Heart right ventricle (tissue), 16 donors: Measurements from ENCODE around the gene CKS2. TPM values are rescaled to one million over a fixed set of nuclear protein-coding genes. Genes with fewer than 3 reads are reported as not detected.

Source experiments
- ATAC-seq, 8 donors: fragments of 200-7000 bp; cut with Tn5 transposase; one replicate each; pipeline ENCODE4 v1.9.1; 2020; ENCODE audit warnings: mild to moderate bottlenecking in 8 of 8, moderate library complexity in 8 of 8, moderate number of reproducible peaks in 1 of 8
- DNase-seq, 2 donors: peaks; one replicate each; pipeline ENCODE4 v3.0.0-alpha.2; 2020
- H3K27ac ChIP-seq, 10 donors: fragments of 200-600 bp; sonication (generic) in 2 of 10; one replicate each; pipeline versions ENCODE4 v1.5.0 to v1.8.0; 2020 to 2022; ENCODE audit warnings: mild to moderate bottlenecking in 3 of 10
- H3K27me3 ChIP-seq, 7 donors: fragments of 200-600 bp; one replicate each; pipeline ENCODE4 v1.8.0; 2021 to 2022; ENCODE audit warnings: mild to moderate bottlenecking in 2 of 7
- H3K36me3 ChIP-seq, 9 donors: fragments of 200-600 bp; sonication (generic) in 1 of 9; one replicate each; pipeline versions ENCODE4 v1.5.0 to v1.8.0; 2020 to 2022; ENCODE audit warnings: mild to moderate bottlenecking in 2 of 9
- H3K4me1 ChIP-seq, 9 donors: fragments of 200-600 bp; sonication (generic) in 1 of 9; one replicate each; pipeline versions ENCODE4 v1.5.0 to v1.8.0; 2020 to 2022; ENCODE audit warnings: mild to moderate bottlenecking in 4 of 9
- H3K4me3 ChIP-seq, 10 donors: fragments of 200-600 bp; sonication (generic) in 2 of 10; one replicate each; pipeline versions ENCODE4 v1.5.0 to v1.8.0; 2020 to 2022; ENCODE audit warnings: mild to moderate bottlenecking in 7 of 10, moderate library complexity in 2 of 10
- H3K9me3 ChIP-seq, 11 donors: fragments of 200-600 bp in 10 of 11; sonication (generic) in 2 of 11; one replicate each; pipeline versions ENCODE4 v1.5.0 to v1.8.0; 2013 to 2022; ENCODE audit warnings: mild to moderate bottlenecking in 2 of 11, control low read depth in 1 of 11, moderate library complexity in 1 of 11
- CTCF ChIP-seq, 9 donors: fragments of 200-600 bp; sonication (generic) in 2 of 9; IDR thresholded peaks; one replicate each; pipeline versions ENCODE4 v1.5.0 to v1.8.0; 2021 to 2022; ENCODE audit warnings: antibody characterized with exemption in 9 of 9, mild to moderate bottlenecking in 5 of 9, moderate library complexity in 1 of 9
- WGBS, 2 donors: extraction: QIAGEN DNeasy Blood & Tissue Kit; methylation state at CpG; one replicate each; pipeline ENCODE4 v1.1.7; 2013; ENCODE audit warnings: inconsistent platforms in 1 of 2; 5-methylcytosine and 5-hydroxymethylcytosine counted together
- intact Hi-C, 10 donors: fragments of 100-400 bp; cut with DNase I; formaldehyde crosslinking; loops; one replicate each; pipeline versions ENCODE4 v1.11.1 to v1.14.2; 2022
- polyA plus RNA-seq, 2 donors: library from polyadenylated mRNA; stranded (reverse); fragments of 200-250 nt; gene quantifications; one replicate each; pipeline ENCODE4 v1.2.3, GENCODE V29; 2013
- total RNA-seq, 10 donors: library from RNA; stranded (reverse); fragmentation: NEBNext Ultra II Directional in 3 of 10; extraction: Animal tissue kit (Norgen Biotek cat#: 25700) in 3 of 10; gene quantifications; one replicate each; pipeline versions ENCODE4 v1.2.1 to v1.2.4, GENCODE V29; 2021 to 2023
- donor health status: Arrhythmogenic right ventricular cardiomyopathy.
- donor health status: ischemic (EF 13 %, LVEDD 7.1; RV severe dilation, severe dysfunction).
- donor health status: healthy with polysubstance abuse.
- donor health status: DM: no; HTN: yes; CAD: no.
- donor health status: DM: no; HTN: no; CAD: no.
- donor health status: ischemic (EF 25% LVEDD 6.9; RV normal size, moderate dysfunction).
- donor health status: ischemic (EF 25% LVEDD 5.7; RV mildly dilated, moderate dysfunction).
- donor health status: healthy.
- donor health status: DM: yes; HTN: yes; CAD: no.
- donor health status: Ischemic cardiomyopathy.
- donor health status: ischemic (EF 35%, LVEDD 5.7; RV mildly dilated, moderate dysfunction).
- donor health status: nonischemic (EF 11% LVEDD 7.7; RV severe dilation, severe dysfunction).
- donor health status: DM: yes; HTN: yes; CAD: no.
- donor health status: PGD.
- donor health status: ischemic (EF 29% LVEDD 5.4; RV normal size, mild dysfunction).
- donor health status: nonischemic (EF 23%, LVEDD 6.1; RV moderate dilation, normal function).

Gene CKS2
- total and polyA plus RNA-seq, 12 donors: 1.5 to 24.3 (median 7.5) TPM

DNA sequence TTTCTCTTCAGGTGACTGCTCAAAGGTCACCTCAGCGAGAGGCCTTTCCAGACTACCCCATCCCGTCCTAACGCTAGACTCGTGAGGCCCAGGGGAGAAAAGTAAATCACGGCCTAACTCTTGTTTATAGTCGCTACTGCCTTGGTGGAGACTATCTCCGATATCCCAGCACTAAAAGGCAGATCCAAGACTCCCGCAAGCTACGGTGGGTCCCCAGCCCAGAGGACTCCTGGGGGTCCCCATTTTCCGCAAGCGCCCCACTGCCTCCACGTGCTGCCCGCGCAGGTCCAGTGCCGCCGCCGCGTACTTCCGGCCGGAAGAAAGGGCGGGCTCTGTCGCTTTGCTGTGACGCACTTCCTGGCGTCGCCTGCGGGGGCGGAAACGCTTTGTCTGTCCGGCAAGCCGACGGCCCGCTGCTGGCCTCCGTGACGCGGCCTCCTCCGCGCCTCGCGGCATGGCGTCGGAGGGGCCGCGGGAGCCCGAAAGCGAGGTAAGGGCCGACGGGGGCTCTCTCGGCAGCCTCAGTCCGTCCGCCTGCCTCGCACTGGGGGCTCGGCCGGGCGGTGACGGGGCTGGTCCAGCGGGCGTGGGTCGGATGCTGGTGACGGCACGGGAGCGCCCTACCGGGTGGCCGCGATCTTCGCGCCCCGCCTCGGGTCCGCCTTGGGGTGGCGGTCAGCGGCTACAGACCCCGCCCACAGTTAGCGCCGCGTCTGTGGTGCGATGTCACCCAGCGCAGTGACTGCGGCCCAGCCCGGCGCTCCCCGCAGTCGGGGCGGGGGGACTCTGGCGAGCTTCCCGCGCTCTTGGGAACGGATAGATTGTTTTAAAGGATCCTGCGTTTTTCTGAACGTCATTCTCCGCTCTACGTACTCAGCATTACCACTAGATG is 7.4 kb downstream of the CKS2 start, which contains the start of gene SECISBP2:
SECISBP2 (plus strand) TSS at position 378 of the 892 bp plus-strand sequence; CDS start at position 455, 77 bp downstream.
- H3K4me3 ChIP-seq: peak within 1 kb of the TSS; percentile 56 to 81 (median 67)
- ATAC-seq: peak; percentile 98 to 99 (median 99)
- intact Hi-C loops: loop anchor here in 5 of 10 donors (1.0 to 5.0 kb wide), 3 partner anchors 229 to 231 kb away; no protein-coding TSS in a partner anchor
- H3K27ac ChIP-seq: peak within 1 kb of the TSS; percentile 98 to 100 (median 99)
- H3K36me3 ChIP-seq: peaks cover 0 to 41% (median 0%) of the 10 kb centered on the region in 9 donors
- H3K27me3 ChIP-seq: no peaks in the 10 kb centered on the region
- 0% methylated on average over 86 to 91 of the region's 91 CpGs for WGBS, 2 donors
- peaks cover 5 to 62% (median 39%) of the 10 kb centered on the region in 9 donors for H3K4me1 ChIP-seq
- no peaks in the 10 kb centered on the region for H3K9me3 ChIP-seq
- TF ChIP-seq CTCF (IDR thresholded peaks at IDR 0.05): peak in 7 of 9 donors; percentile 78 to 93 (median 82)
- peak; percentile 96 to 97 for DNase-seq

- no peaks in the 10 kb centered on the region for H3K9me3 ChIP-seq
- H3K36me3 ChIP-seq: peaks cover 0 to 47% (median 0%) of the 10 kb centered on the region in 9 donors
- H3K4me3 ChIP-seq: peak overlapping the region; percentile 23 to 81 (median 67)
- DNase-seq: no peak
- peak overlapping the region; percentile 98 to 100 (median 99) for H3K27ac ChIP-seq
- peak in 1 of 8 donors; percentile 3 for ATAC-seq
- no peaks in the 10 kb centered on the region for H3K27me3 ChIP-seq
- peaks cover 5 to 56% (median 44%) of the 10 kb centered on the region in 9 donors for H3K4me1 ChIP-seq
- TF ChIP-seq CTCF (IDR thresholded peaks at IDR 0.05): peak in 3 of 9 donors; percentile 27 to 75 (median 45)
- 3% methylated on average over 13 of the region's 13 CpGs for WGBS, 2 donors
- intact Hi-C loops: loop anchor here in 4 of 10 donors (1.0 to 5.0 kb wide), 3 partner anchors 228 to 230 kb away; no protein-coding TSS in a partner anchor
These were observed 8.3 kb downstream of the CKS2 start for GRCh38 chr9:89319015-89319905.

GRCh38 chr9:89323390-89323789 is 12.4 kb downstream of the CKS2 start:
- H3K36me3 ChIP-seq: peaks cover 0 to 62% (median 13%) of the 10 kb centered on the region in 9 donors
- ATAC-seq (no peak), DNase-seq (no peak)
- no peaks in the 10 kb centered on the region for H3K9me3 ChIP-seq
- no peak overlapping the region for H3K4me3 ChIP-seq
- peaks cover 5 to 53% (median 36%) of the 10 kb centered on the region in 9 donors for H3K4me1 ChIP-seq
- H3K27me3 ChIP-seq: no peaks in the 10 kb centered on the region
- 68 to 71% methylated on average over 4 of the region's 4 CpGs for WGBS, 2 donors
- intact Hi-C loops: loop anchor here in 2 of 10 donors (5.0 kb wide), 1 partner anchor 224 kb away; no protein-coding TSS in a partner anchor
- no peak overlapping the region for H3K27ac ChIP-seq
- no peak for TF ChIP-seq CTCF (IDR thresholded peaks at IDR 0.05)
